Measurements from ENCODE around the gene CCDC9B.

DNA sequence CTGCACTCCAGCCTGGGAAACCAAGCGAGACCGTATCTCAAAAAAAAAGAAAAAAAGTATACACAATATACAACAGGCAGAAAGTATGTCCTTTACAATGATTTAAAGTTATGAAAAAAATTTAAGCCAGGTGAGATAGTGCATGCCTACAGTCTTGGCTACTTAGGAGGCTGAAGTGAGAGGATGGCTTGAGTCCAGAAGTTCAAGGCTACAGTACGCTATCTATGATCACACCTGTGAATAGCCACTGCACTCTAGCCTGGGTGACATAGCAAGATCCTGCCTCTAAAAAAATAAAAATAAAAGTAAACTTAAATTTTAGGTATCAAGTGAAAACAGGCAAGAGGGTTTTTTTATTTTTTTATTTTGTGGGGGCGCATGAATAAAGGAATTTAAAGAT is 38.6 kb upstream of the CCDC9B start:
- TF ChIP-seq CTCF (IDR thresholded peaks at IDR 0.05) (no peak), POLR2A (IDR thresholded peaks at IDR 0.05) (no peak)

All from esophagus squamous epithelium (tissue), 4 donors.